Measurements from ENCODE around the gene ARSI.

- TF ChIP-seq CTCF (IDR thresholded peaks at IDR 0.05; ENCODE audit: low read depth, low read length, missing input control) (no peak), MAX (IDR thresholded peaks at IDR 0.05) (no peak), TAF1 (conservative IDR thresholded peaks at IDR 0.05) (no peak), RAD21 (IDR thresholded peaks at IDR 0.05) (no peak), JUND (IDR thresholded peaks at IDR 0.05) (no peak), HNF4G (IDR thresholded peaks at IDR 0.05) (no peak), SP1 (IDR thresholded peaks at IDR 0.05) (no peak), YY1 (IDR thresholded peaks at IDR 0.05) (no peak)
- TF ChIP-seq, protein P1, sequence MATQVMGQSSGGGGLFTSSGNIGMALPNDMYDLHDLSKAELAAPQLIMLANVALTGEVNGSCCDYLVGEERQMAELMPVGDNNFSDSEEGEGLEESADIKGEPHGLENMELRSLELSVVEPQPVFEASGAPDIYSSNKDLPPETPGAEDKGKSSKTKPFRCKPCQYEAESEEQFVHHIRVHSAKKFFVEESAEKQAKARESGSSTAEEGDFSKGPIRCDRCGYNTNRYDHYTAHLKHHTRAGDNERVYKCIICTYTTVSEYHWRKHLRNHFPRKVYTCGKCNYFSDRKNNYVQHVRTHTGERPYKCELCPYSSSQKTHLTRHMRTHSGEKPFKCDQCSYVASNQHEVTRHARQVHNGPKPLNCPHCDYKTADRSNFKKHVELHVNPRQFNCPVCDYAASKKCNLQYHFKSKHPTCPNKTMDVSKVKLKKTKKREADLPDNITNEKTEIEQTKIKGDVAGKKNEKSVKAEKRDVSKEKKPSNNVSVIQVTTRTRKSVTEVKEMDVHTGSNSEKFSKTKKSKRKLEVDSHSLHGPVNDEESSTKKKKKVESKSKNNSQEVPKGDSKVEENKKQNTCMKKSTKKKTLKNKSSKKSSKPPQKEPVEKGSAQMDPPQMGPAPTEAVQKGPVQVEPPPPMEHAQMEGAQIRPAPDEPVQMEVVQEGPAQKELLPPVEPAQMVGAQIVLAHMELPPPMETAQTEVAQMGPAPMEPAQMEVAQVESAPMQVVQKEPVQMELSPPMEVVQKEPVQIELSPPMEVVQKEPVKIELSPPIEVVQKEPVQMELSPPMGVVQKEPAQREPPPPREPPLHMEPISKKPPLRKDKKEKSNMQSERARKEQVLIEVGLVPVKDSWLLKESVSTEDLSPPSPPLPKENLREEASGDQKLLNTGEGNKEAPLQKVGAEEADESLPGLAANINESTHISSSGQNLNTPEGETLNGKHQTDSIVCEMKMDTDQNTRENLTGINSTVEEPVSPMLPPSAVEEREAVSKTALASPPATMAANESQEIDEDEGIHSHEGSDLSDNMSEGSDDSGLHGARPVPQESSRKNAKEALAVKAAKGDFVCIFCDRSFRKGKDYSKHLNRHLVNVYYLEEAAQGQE (IDR thresholded peaks at IDR 0.05) = no peak
- TF ChIP-seq, protein P2, sequence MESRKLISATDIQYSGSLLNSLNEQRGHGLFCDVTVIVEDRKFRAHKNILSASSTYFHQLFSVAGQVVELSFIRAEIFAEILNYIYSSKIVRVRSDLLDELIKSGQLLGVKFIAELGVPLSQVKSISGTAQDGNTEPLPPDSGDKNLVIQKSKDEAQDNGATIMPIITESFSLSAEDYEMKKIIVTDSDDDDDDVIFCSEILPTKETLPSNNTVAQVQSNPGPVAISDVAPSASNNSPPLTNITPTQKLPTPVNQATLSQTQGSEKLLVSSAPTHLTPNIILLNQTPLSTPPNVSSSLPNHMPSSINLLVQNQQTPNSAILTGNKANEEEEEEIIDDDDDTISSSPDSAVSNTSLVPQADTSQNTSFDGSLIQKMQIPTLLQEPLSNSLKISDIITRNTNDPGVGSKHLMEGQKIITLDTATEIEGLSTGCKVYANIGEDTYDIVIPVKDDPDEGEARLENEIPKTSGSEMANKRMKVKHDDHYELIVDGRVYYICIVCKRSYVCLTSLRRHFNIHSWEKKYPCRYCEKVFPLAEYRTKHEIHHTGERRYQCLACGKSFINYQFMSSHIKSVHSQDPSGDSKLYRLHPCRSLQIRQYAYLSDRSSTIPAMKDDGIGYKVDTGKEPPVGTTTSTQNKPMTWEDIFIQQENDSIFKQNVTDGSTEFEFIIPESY (IDR thresholded peaks at IDR 0.05) = no peak
Observed at GRCh38 chr5:150271296-150271692, 31.4 kb downstream of the ARSI start.

All from liver (tissue), 3 donors.